Measurements from ENCODE around the gene GLIS1.

GLIS1 gene

DNA sequence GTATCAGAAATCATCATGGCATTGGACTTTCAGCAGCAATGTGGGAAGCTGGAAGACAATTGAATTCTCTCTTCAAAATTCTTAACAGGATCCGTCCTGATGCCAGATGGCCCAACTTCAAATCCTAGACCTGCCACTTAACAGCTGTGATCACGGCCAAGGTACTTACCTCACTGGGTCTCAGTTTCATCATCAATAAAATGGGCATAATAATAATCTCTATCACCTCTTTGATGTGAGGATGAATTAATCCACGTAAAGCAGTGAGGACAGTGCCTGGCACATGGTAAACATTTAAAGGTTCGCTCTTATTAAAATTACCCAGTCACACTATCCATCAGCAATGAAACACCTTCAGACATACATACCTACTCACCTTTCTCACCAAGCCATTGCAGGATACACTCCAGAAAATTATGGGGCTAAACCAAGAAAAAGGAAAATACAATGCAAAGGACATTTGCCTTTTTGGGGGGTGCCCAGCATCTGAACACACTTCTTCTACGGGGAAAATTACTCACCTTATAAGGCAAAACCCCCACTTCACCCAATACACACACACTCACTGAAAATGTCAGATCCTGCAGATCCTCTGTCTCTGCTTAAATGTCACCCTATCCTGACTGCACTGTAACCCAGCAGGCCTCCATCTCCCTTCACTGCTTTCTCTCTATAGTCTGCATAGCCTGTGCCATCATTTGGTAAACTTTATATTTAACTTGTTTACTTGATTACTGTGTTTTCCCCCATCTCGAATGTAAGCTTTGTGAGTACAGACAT lies 21.7 kb downstream of the GLIS1 start:
- DNase-seq, result no peak

DNA sequence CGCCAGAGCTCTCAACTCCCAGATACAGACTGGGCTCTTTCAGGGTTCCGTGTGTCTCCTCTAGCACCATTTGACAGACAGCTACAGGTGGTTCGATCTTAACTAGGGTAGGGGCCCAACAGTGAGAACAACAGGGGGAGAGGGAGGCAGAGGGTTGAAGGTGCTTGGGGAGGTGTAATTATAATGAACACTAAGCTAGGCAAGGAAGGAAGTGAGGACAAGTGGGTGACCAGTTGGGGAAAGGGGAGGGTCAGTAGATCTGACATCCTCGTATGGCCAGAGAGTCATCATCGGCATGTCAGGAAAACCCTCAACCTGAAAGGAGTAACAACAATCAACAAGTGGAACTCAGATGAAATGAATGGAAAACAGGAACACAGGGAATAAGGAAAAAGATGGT lies 22.8 kb downstream of the GLIS1 start:
- no peak for DNase-seq

DNA sequence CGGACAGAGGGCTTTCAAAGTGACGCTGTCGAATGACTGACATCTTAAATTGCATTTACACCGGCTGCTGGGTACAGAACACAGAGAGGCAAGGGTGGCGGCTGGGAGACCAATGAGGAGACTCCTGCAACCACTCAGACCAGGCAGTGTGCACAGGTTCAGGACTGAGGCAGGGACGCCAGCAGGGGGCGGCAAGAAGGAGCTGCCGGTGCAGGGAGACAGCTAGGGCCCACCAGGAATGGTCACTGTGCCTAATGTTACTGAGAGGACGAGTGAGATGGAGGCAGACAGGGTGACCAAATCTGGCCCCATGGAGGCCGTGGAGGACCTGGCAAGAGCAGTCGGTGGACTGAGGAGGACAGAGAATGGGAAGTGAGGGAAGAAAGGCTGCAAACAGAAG lies 23.5 kb downstream of the GLIS1 start:
- DNase-seq, result no peak

DNA sequence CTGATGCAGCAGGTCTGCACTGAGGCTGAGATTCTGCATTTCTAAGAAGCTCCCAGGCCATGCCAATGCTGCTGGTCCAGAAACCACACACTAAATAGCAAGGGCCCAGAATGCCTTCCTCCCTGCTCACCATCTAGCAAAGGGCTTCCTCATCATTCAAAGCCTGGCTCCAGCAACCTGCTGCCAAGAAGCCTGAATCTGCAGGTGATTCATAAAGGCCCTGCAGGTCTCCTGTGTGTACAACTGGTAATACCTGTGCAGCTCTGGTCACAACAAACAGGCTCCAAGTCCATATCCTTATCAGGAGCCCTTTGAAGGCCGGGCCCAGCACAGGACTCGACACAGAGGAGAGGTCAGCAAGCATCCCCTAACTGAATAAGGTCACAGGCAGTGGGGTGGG lies 26.7 kb downstream of the GLIS1 start:
- DNase-seq, result no peak

DNA sequence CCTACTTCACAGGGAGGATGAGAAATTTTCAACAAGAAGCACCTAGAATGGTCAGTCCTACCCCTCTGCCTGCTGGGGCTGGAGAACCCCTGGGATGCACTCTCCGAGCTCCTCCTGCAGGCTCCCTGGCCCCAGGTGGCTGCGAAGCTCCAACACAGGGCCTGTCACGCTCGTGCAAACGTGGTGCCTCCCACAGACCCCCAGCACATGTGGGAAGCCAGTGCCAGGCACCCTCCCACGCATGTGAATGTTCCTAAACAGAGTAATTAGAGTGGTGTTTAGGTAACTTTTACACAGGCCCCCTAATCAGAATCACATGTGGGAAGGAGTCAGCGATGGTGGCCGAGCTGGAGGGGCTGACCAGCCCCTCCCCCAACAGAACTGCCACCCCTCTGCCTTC lies 28.4 kb downstream of the GLIS1 start:
- no peak for DNase-seq

DNA sequence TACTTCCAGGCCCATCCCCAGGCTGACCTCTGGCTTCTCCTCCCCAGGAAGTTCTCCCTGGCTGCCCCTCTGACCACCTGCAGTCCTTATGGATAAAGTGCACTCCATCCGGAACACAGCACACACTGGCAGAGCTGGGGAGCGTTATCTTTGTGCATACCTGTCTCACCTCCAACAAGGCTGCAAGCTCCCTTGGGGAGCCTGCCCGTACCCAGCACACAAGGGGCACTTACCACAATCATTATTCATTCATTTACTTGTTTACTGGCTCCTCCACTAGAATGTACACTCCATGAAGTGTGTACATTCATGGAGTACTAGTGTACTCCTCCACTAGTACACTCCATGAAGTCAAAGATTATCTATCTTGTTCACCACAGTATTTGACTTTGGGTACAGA lies 30.3 kb downstream of the GLIS1 start:
- no peak for DNase-seq

DNA sequence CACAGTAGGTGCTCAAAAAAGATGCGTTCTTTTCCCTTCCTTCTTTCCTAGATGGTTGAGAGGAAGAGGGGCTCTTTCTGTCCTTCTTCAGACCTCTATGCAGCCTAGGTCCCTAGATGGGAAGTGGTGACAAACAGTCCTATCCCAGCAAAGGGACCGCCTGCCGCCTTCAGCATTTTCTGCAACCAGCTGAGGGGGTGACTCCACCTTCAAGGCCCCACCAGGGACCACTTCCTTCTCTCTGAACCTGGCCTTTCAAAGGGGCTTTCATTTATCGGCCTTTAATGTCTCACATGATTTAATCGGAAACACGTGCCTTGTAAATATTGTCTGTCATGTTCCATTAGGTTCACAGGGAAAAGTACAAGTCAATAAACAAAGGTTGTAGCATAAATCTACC lies 32.6 kb downstream of the GLIS1 start:
- no peak for DNase-seq

DNA sequence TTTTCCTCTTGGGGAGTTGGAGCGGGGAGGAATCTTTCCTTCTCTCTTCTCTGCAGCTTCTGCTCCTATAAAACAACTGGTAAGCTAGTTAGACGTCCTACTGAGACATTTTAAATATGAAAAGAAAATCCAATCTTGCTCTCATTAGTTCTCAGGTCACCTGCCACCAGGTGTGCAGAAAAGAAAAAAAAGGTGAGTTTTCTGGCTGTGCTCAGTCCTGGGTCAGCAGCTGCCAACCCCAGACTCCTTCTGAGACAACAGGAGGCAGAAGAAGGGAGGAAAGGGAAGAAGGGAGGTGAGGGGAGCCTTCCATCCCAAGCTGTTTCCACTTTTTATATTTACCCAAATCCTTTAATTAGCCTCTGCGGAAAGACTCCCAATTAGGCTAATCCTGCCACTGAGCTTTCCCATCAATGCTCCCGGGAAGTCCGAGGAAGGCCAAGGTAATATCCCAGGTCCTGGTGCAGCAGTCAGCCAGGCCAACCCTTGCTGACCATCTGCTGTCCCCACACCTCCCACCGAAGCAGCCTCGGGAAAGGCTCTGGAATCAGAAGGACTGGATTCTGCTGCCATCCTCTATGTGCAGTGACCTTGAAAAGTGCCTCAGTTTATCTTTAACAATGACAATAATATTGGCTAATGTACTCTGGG lies 33.4 kb downstream of the GLIS1 start:
- no peak for DNase-seq

DNA sequence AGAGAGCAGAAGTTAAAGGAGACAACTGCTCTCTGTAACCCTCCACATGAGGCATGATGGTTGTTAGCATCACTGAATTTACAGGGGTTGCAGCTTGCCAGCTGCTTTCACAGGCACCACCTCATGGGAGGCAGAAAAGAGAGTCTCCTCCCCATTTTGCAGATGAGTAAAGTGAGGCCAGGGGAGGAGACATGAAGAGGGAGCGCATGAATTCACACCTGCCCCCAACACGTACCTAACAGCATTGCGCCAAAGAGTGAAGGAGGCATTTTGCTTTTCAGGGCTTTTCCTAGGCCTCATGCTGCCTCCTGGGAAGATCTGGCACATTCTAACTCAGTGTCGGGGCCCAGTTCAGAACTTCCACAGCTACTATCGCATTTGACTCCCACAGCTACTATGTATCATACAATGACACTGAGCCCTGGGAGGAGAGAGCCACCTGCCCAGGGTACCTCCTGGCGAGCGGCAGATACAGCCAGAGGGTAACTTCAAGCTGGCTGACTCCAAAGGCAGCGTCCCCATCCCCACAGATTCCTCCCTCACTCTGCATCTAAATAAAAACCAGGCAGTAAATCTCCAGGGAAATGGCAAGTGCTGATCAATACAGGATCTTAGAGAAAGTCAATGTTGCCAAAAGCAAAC lies 34.0 kb downstream of the GLIS1 start:
- no peak for DNase-seq

DNA sequence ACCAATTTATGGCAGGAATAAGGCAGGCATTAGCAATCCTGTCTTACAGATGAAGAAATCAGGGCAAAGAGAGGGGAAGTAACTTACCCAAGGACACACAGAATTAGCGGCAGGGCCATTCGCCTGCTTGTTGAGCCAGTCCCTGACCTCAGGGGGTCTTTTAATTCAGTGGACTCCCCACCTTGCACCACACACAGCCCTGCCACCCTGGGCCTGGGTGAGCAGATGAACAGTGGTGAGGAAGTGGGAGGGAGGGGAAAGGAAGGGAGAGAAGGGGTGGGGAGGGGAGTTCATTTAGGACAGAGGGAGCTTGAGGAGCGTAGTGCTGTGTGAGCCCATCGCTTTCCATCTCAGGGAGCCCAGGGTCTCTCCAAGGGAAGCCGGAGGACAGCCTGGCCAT lies 34.7 kb downstream of the GLIS1 start:
- DNase-seq, result no peak

DNA sequence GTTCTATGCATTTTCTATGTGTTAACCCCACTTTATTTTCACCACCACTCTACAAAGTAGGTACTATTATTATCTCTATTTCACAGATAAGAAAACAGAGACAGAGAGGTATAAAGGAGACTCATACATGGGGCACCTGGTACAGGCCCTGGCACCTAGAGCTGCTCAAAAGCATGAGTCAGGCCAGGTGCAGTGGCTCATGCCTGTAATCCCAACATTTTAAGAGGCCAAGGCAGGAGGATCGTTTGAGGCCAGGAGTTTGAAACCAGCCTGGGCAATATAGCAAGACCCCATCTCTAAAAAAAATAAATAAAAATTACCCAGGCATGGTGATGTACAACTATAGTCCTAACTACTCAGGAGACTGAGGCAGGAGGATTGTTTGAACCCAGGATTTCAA lies 35.8 kb downstream of the GLIS1 start:
- no peak for DNase-seq

DNA sequence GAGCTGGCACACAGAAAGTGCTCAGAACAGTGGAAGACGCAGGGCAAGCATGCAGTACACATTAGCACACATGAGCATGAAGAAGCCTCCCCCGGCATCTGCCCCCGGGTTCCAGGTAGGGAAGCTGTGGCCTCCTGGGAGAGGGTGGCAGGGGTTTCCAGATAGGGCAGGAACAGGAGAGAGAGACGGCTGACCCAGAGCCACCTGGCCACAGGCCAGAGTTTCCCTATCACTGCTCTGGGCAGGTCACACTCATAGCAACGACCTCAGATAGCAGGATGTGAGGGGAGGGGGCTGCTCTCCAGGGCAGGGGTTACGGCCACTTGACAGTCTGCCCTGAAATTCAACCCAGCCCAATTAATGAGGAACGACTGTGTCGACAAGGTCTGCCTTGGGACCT lies 36.6 kb downstream of the GLIS1 start:
- DNase-seq, result no peak

DNA sequence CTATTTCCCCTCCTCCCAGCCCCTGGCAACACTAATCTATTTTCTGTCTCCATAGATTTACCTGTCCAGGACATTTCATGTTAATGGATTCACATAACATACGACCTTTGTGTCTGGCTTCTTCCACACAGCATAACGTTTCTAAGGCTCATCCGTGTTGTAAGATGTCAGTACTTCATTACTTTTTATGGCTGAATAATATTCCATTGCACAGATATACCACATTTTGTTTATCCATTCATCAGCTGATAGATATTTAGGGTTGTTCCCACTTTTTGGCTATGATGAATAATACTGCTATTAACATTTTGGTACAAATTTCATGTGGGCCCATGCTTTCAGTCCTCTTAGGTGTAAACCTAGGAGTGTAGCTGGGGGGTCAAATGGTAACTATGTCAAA lies 38.2 kb downstream of the GLIS1 start:
- DNase-seq, result no peak

DNA sequence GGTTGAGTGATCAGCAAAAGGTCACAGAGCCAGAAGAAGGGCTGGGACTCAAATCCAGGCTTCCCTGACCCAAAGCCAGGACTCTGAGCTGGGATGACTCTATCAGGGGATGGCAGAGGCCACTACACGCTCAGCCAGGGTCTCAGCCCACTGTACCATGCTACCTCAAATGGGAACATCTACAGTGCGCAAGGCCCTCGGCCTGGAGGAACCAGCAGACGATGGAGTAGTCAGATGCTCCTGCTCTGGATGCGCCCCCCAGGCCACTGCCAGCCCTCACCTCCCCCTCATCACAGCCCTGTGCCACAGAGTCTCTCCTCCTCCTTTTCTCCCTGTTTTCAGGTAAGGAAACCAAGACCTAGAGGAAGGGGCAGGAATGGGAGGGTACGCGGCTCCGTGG lies 39.0 kb downstream of the GLIS1 start:
- DNase-seq, result no peak

DNA sequence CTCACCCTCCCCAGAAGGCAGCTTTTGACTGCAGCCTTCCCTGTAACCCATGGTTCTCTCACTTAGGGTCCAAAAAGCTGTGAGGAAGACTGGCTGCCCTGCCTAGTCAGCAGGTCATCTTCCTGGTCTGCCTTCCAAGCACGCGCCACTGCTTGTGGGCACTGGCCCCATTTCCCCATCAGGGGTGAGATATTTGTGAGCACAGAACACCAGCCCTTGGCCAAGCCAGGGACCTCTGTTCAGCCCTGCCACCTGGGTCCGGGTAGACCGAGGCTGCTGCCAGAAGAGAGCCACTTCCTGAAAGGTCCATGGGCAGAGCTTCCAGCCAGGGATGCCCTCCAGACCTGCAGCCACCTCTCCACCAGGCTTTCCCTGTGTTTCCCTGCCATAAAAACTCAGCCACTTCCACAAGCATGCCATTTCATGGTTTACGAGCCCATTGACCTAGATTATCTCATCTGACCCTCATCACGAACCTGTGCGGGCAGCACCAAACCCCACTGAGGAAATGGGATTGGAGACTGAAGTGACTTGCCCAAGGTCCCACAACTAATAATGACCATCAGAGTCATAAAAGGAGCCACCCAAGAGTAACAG lies 40.5 kb downstream of the GLIS1 start:
- DNase-seq, result no peak

DNA sequence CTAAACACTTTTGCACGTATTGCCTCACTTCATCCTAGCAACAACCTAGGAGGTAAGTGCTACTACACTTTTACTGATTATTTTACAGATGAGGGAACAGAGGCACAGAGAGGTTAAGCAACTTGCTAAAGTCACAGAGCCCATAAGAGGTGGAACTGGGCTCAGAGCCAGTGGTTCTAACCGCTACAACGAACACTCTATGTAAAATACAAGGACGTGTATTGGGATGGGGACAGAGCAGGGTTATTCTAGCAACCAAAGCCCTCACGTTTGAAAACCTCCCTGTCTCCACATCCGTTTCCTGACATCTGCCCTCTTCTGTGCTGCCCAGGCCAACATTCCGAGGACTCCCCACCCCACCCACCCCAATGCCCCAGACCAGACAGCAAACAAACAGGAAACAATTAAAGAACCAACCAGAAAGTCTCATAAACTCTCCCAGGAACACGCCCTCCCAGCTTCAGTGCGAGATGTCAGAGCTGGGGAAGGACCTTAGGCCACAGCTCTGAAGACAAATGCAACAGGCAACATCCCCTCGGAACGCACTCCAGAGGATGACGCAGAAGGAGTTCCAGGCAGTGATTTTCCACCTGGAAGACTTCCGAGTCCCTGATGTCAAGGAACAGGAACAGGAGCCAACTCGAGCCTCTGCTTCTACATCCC lies 41.1 kb downstream of the GLIS1 start:
- no peak for DNase-seq

DNA sequence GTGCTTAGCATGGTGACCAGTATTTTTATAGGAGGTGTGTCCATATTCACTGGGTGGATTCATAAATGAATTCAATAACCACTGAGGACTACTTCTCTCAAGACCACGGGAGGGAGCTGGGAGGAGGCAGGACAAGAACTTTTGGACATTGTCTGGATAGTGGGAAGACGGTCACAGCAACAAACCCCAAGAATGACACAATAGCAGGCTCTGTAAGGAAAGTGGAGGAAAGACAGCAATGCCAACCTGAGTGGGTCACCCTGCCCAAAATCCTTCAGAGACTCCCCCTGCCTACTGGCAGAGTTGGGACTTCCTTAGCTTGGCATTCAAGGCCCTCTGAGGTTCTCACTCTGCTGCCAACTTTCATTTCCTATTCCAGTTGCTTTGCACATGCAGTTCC lies 42.0 kb downstream of the GLIS1 start:
- no peak for DNase-seq

DNA sequence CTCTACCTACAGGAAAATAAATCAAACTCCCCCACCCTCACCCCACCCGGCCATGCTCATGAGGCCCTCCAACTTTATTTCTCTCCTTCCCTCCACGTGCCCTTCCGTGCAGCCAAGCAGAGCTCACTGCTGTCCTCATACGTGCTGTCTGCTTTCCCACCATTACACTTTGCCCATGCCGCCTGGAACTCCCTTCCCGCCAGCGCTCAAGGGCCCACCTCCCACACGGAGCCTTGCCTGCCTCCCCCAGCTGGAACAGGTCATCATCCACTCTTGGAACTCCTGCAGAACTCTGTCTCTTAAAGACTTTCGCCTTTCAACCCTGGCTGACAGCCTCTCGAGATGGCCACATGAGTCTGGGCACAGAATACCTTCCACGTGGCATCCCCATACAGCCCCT lies 42.4 kb downstream of the GLIS1 start:
- DNase-seq, result no peak

DNA sequence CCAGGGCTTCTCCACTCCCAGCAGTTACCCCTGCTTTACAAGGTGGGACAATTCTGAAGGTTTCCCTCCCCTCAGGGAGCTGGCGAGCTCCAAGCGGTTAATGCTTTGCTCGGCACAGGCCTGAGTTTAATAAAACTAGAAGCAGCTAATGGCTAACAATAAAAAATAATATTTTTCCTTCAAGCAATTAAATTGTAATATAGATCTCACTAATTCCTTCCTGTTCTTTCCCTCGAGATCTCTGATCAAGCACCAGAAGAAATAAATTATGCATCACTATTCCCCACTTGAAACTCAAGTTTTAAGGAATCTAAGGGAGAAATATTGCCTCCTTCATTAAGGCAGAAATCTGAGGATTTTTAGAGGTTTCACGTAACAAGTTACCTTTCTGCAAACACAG lies 42.9 kb downstream of the GLIS1 start:
- DNase-seq, result no peak

DNA sequence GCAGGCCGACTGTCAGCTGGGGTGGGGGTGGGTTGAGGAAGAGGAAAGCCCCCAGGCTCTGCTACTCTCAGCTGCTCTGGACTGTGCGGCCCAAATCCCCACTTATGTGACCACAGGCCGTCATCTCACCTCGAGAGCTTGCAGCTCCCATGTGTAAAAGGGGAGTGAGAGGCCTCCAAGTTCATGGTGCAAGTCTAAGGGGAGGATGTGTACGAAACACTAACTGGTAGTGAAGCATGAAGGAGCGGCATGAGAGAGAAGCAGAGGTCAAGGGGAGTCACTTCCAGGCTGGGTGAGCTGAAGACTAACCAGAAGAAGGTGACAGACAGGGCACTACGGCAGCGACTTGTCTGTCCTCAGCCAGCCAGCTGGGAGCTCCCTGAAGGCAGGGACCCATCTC lies 43.8 kb downstream of the GLIS1 start:
- DNase-seq, result no peak

DNA sequence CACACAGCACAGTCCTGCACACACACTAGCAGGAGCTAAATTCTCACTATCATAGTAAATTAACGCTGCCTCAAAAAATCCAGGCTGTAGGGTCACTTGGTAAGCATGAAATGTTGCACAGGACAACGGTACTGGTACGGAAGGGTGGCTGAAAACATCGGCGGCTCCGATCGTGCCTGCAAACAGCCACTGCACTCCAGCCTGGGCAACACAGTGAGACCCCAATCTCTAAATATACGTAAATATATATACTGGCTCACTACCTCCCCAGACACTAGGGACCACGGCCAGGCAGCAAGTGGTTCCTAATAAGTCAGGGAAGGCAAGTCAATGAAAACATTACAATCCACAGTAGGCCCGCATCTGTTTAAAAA lies 44.3 kb downstream of the GLIS1 start:
- no peak for DNase-seq

DNA sequence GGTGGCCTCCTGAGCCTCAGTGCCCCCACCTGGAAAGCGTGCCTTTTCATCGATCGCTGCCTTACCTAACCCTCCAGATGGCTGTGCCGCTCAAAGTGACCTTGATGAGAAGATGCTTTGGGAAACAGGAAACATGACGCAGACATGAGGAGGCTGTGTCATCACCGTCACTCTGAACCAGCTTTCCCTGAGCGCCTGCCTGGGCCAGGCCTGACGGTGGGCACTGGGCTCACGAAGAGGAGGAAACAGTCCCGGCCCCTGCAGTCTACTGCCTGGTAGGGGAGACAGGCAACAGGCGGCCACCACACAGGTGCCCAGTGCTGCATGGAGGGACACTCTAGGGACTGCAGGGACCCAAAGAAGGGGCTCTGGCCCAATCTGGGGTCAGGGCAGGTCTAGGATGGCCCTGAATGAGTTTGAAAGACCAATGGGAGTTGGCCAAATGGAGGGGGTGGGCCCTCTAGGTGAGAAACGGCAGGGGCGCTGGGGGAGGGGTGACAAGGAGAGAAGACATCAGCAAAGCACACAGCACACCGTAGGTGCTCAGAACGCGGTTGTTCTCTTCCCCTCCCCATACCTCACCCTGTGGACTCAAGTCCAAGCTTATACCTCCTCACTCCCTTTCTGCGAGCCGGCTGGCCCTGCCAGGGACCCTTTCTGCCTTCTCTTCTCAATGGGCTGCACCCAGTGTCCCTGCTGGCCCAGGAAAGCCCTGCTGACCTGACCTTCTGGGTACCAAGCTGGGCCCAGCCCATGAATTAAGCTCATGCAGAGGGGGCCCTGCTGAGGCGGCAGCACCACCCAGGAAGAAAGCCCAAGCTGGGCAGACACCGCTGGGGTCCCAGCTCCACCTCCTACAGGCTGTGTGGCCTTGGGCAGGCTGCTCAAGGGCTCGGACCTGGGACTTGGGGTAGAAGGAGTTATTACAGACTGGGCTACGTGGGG lies 44.9 kb downstream of the GLIS1 start:
- no peak for DNase-seq
